Left ventricle myocardium superior (tissue), 1 donor: ENCODE data around the gene GPR146. TPM values are rescaled to one million over a fixed set of nuclear protein-coding genes. Genes with fewer than 3 reads are reported as not detected.
A peak's percentile ranks its signal among the peaks of the same experiment; 100 is the strongest.

Source experiments
- ATAC-seq: fragments of 200-7000 bp; cut with Tn5 transposase; one replicate; pipeline ENCODE4 v1.9.1; 2020; ENCODE audit warnings: mild to moderate bottlenecking, moderate library complexity
- DNase-seq: peaks from one replicate; pipeline ENCODE4 v3.0.0-alpha.2; 2020
- intact Hi-C: fragments of 100-400 bp; cut with micrococcal nuclease; formaldehyde crosslinking; loops from one replicate; pipeline ENCODE4 v1.11.0; 2022
- total RNA-seq: library from RNA; stranded (reverse); fragmentation: NEBNext Ultra II Directional; extraction: Animal tissue kit (Norgen Biotek cat#: 25700); gene quantifications from one replicate; pipeline ENCODE4 v1.2.1, GENCODE V29; 2021
- donor health status: DM: no; HTN: yes; CAD: no; lungs with severe emphysema.

The GPR146 gene
- total RNA-seq, 1 donor from 2014 or later, result 41.5 TPM

DNA sequence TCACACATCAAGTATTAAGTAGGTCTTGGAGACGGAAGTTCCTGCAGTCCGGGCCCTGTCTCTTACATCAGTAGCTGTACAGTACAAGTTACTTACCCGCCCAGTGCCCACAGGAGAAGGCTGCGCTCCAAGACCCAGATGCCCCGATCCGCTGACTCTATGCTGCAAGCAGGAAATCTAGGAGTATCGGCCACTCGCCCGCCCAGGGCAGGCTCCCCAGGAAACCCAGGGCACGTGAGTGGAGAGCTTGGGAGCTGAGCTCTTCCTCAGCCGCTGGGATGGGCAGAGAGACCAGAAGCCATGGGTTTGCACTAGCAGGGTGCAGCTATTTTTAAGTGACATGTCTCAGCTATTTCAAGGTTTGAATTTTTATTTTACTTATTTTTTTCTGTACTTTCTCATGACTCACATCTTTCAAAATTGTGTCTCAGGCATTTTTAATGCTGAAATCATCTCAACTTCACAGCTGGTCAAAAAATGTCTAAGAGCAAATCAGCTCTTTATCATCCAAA is 41.6 kb downstream of the GPR146 start:
- intact Hi-C loops, result no loop called here
- DNase-seq, result no peak
- no peak for ATAC-seq

DNA sequence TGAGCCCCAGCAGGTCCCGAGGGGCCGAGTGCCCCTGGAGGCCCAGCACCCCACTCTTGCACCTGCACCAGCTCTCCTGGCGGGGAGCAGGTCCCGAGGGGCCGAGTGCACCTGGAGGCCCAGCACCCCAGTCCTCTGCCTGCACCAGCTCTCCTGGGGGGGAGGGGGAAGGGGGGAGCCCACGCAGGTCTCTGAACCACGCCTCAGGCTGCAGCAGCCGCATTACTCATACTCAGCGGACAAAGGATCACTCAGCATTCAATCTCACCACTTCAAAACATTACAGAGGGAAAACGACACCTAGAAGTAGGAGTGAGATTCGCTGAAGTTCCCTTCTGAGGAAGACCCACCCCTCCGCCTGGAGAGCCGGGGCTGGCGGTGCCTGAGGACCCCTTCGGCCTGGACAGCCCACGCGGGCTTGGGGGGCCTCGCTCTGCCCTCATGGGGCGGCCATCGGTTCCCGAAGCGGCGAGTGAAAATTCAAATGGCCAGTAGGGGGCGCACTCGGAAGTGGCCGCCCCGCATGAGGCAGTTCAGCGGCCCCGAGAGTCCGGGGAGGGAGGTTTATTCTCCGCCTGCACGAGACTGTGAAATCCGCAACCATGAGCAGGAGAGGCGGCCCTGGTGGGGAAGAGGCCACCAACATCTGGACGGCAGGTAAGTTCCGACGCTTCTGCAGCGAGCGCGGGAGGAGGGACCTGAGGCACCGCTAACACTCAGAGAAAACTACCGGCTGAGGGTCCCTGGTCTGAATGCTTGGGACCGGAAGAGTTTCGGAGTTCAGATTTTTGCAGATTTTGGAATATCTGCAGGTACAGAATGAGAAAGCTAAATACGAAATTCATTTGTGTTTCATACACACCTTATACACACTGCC is 42.5 kb downstream of the GPR146 start:
- intact Hi-C loops, result no loop called here
- DNase-seq (peak; percentile 83), ATAC-seq (peak; percentile 79)

DNA sequence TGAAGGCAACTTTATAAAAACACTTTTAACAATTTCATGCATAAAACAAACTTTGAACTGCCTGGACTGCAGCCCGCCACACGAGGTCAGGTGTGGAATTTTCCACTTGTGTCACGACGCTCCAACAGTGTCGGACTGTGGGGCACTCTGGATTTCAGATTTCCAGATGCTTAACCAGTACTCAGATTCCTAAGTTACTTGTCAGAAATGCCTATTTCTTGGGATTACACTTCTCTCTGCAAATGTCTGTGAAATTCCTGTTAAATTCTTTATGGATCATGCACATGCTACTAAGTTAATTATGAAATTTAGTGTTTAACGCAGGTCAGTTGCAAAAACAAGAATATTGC is 43.1 kb downstream of the GPR146 start:
- DNase-seq (no peak), ATAC-seq (no peak)
- intact Hi-C loops, result no loop called here

DNA sequence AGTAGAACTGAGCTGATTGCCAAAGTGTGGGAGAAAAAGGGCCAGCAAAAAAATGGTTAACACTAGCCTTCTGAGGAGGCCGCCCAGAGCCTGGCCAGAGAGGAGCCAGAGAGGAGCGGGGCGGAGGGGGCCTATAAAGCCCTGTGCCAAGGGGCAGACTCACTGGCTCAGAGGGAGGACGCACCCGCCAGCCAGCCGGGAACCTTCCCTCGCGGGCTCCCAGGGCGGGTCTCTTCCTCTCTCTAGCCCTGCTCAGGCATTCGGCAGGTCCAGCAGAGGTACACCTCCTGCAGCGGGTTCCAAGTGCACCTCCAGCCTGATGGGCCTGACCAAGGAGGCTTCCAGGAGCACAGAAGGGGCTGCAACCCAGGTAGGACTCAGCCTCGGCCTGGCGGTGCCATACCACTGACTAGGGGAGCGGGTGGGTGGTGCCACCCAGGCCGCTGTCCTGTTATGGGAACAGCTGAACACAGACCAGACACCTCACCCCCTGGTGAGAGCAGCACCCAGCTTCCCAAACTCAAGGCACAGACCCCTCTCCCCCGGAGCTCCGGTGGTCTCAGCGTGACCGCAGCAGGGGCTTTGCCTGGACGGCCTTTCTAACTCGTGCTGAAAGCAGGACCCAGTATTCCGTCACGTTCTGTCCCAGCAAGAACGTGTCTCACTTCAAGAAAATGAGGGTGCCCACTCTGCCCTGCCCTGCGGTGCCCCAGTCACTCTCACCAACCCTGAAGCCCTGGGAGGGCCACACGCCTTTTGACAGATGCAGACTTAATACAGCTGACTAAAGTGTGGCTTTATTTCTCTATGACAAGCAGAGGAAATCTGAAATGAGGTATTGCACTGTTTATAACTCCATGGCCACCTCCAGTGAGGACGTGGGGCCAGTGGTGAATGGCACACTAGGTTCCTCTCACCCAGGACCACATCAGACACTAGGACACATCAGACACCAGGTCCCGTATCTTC is 43.9 kb downstream of the GPR146 start, which contains the start of gene GPER1:
Gene GPER1 (plus strand): TSS at position 162 of the 969 bp plus-strand sequence. CDS start 3,616 bp downstream, outside the sequence.
- intact Hi-C loops, result no loop called here
- ATAC-seq (peak; percentile 87), DNase-seq (peak; percentile 74)

DNA sequence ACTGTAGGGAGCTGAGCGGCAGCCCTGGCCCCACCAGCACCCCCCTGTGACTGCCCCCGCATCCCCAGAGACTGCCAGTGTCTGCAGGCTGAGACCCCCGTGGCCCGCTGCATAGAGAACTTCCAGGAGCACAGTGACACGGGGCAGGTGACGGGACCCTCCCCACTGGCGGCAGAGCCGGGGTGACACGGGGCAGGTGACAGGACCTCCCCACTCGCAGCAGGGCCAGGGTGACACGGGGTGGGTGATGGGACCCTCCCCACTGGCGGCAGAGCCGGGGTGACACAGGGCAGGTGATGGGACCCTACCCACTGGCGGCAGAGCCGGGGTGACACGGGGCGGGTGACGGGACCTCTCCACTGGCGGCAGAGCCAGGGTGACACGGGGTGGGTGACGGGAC is 45.9 kb downstream of the GPR146 start:
- no peak for DNase-seq
- intact Hi-C loops, result no loop called here
- no peak for ATAC-seq

DNA sequence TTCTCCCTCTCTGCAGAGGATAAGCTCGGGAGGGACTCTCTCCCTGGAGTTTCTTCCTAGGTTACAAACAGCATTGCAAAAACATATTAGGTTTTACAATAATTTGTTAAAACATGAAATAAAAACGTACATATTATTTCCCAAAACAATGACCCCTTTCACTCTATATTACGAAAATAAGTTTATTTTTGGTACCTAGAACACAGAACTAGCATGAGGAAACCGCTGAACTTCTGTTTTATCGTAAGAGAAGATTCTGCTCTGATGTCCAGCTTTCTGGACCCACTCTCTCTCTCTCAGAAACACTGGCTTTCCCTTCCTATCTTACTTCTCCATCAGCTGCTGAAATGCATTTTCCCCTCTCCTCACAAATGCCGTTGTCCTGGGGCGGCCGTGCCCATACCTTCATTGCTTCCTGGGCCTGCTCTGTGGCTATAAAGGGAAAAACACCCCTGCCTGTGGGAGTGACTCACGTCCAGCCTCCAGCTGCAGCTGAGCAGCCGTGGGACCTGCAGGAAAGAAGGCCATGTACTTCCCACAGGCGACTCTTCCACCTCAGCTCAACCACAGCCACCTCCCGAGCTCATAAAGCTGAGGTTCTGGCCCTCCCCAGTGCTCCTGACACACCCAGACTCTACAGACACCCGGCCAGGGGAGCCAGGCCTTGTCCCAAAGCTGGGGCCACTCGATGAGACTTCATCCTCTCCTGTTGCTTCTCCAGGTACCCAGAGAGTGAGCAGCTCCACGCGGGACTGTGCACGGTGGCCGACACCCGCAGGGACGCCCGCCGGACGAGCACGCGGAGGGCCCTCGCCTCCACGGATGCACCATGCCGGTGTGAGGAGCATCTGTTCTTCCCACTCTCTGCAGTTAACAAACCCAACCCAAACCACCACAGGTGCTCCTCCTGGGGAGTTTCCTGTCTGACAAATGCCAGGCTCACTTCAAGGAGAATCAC is 46.6 kb downstream of the GPR146 start:
- DNase-seq, result no peak
- ATAC-seq, result no peak
- intact Hi-C loops, result no loop called here

DNA sequence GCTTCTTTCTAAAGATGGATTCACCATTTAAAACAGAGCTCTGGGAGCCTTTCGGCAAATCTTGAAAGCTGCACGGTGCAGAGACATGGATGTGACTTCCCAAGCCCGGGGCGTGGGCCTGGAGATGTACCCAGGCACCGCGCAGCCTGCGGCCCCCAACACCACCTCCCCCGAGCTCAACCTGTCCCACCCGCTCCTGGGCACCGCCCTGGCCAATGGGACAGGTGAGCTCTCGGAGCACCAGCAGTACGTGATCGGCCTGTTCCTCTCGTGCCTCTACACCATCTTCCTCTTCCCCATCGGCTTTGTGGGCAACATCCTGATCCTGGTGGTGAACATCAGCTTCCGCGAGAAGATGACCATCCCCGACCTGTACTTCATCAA is 47.3 kb downstream of the GPR146 start:
- intact Hi-C loops, result no loop called here
- no peak for DNase-seq
- no peak for ATAC-seq

DNA sequence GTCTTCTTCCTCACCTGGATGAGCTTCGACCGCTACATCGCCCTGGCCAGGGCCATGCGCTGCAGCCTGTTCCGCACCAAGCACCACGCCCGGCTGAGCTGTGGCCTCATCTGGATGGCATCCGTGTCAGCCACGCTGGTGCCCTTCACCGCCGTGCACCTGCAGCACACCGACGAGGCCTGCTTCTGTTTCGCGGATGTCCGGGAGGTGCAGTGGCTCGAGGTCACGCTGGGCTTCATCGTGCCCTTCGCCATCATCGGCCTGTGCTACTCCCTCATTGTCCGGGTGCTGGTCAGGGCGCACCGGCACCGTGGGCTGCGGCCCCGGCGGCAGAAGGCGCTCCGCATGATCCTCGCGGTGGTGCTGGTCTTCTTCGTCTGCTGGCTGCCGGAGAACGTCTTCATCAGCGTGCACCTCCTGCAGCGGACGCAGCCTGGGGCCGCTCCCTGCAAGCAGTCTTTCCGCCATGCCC is 47.9 kb downstream of the GPR146 start:
- ATAC-seq (no peak), DNase-seq (no peak)
- intact Hi-C loops, result no loop called here

DNA sequence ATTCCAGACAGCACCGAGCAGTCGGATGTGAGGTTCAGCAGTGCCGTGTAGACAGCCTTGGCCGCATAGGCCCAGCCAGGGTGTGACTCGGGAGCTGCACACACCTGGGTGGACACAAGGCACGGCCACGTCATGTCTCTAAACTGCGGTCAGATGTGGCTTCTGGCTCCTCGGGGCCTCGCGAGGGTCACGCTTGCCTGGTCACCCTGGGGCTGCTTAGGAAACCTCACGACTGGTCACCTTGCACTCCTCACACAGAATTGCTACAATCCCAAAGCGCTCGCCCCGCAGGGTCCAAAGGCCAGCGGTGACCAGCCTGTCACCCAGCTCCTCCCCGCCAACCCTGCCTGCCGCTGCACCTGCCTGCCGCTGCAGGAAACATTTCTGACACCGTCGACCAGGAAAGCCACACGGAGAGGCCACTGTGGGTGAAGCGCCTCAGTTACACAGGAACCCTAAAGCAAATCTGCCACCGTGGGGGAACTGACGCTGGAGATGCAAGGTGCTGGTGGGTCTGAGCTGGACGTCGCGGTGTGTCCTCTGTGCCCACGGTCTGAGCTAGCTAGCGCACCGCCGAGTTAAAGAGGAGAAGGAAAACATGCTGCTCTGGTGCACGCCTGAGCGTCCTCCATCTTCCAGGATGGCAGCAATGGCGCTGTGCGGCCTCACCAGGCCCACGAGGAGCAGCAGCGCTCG is 48.6 kb downstream of the GPR146 start:
- no peak for DNase-seq
- intact Hi-C loops, result no loop called here
- no peak for ATAC-seq

DNA sequence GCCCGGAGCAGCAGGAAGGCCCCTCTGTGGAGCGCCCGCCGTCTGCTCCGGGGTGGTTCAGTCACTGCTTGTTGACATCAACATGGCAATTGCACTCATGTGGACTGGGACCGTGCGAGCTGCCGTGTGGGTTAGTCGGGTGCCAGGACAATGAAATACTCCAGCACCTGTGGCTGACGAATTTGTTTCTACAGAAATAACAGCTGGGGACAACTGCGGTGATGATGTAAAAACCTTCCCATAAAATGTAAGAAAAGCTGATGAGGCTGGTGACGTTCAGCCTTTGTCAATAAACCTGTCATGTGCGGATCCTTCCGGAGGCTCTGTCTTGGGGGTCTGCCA is 49.1 kb downstream of the GPR146 start:
- intact Hi-C loops, result no loop called here
- ATAC-seq (no peak), DNase-seq (no peak)

DNA sequence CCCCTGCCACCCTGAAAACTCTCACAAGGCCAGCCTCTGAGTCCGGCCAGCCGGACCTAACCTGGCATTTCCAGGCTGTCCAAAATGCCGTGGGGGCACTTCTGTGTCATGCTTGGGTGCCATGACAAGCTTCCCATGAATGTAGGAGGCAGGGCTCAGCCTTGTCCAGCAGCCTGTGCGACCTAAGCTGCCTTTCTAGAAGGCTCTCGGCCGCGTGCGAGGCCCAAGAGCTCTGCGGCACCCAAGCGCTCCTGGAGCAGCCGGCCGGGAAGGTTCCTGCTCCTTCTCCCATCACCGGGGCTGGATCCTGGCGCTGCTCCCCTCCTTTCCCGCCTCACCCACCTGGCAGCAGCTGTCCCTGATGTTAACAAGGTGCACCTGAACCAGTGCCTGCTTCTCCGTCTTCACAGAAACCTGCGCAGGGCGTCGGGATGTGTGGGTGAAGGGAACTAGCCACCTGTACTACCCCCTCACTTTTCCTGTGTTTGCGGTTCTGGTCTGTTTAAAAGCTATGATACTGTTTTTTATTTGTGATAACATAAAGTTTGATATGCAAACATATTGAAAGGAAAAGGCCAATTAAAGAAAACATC is 49.7 kb downstream of the GPR146 start:
- intact Hi-C loops, result no loop called here
- ATAC-seq (no peak), DNase-seq (no peak)

DNA sequence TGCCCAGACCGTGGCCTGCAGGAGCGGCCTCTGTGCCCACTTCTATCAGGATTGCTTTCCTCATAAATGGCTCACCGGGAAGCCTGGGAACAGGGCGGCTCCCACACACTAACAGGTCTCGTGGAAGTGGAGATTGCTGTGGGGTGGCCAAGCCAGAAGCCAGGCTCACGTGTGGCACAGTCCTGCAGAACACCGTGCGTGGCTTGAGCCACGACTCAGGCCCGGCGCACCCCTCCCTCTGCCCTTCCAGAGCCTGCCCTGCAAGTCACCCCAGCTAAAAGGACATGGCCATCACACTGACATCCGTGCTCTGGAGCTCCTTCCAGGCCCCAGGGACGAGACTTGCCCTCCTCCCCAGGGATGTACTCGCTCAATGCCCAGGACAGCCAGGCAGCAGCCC is 50.5 kb downstream of the GPR146 start:
- intact Hi-C loops, result no loop called here
- DNase-seq, result no peak
- no peak for ATAC-seq

DNA sequence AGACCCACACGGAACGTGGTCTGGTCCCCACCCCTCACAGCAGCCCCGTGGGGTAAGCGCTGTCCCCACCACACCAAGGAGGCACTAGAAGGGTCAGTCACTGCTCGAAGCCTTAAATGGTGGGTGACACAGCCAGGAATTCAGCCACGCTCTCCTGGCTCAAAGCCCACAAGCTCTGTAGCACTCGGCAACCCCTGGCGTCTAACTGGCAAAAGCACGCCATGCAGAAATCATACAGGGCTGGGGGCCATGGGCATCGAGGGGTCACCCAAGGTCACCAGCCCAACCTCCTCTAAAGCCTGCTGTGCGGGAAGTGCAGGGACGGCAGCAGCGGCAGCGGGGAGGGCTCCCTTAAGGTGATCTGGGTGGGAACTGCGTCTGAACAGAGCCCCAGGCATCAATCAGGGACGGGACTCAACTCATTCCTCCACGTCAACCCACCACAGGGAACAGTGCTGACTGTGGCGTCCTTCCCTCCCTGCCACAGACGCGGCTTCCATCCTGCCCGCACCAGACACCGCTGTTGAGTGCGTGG is 51.3 kb downstream of the GPR146 start:
- ATAC-seq, result peak; percentile 54
- no peak for DNase-seq
- intact Hi-C loops, result no loop called here

DNA sequence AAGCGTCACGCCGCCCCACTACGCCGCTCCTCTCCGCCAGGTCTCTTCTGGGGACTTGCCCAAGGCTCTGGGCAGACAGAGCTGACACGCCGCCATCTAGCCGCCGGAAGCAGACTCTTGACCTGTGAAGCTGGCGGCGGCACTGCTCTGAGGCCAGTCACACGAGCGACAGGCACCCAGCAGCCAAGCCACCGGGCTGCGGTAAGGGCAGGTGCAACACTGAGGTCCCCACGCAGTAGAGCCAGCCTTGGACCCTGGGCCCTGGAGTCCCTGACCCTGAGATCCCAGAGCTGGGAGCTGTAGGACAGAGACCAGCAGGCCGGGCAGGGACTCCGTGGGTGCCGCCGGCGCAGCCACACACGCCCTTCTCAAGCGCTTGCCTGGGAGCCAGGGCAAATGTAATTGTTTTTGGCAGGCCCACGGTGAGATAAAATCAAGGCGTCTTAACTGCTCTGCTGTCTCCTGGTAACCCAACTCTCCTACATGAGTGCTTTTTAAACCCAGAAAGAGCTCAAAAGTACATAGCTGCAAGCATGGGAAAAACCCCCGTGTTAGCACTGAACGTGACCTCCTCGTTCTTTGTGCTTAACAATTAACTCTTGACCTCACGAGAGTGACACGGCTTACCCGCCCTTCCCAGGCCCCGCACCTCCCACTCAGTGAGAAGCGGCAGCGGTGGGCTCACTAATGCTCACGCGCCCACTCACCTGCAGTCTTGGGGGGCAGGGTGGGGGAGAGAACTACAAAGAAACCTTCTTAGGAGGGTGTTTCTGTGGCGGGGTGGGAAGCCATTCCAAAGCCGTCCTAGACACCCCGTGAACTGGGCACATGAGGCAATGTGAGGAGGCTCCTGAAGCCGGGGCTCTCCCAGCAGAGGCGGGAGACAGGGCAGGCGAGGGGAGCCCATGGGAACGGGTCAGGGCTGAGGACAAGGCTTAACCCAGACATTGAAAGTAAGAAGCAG is 52.1 kb downstream of the GPR146 start:
- DNase-seq (peak; percentile 51), ATAC-seq (peak; percentile 26)
- intact Hi-C loops, result no loop called here

DNA sequence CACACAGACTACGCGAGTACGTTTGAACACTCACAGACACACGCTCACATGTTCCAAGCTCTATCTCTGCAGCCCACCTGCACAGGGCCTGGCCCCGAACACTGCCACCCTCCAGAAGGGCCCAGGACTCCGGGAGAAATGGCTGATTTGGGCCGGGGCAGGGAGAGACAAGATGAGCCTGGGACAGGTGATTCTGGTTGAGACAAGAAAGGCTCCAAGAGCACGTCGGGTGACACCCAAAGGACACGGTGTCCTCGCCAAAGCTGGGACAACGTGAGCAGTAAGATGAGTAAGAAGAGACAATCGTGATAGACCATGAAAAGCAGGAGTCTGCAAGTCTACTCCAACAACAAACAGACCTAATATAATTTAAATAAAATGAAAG is 52.8 kb downstream of the GPR146 start:
- intact Hi-C loops, result no loop called here
- DNase-seq, result no peak
- ATAC-seq, result no peak
